HG03565 (cell line): Measurements from ENCODE around the gene TRIM60.
A peak's percentile ranks its signal among the peaks of the same experiment; 100 is the strongest.
"Not testable (repeated sequence)": the region's sequence is repeated elsewhere in the genome, so short reads cannot be mapped to it uniquely, and the experiment has no call there.

Experiments
- ATAC-seq: cut with Tn5 transposase; IDR thresholded peaks from one replicate; pipeline ENCODE4 v1.9.1; 2021; ENCODE audit warnings: mild to moderate bottlenecking, moderate library complexity; ENCODE audit not compliant: unreplicated experiment

Gene TRIM60

DNA sequence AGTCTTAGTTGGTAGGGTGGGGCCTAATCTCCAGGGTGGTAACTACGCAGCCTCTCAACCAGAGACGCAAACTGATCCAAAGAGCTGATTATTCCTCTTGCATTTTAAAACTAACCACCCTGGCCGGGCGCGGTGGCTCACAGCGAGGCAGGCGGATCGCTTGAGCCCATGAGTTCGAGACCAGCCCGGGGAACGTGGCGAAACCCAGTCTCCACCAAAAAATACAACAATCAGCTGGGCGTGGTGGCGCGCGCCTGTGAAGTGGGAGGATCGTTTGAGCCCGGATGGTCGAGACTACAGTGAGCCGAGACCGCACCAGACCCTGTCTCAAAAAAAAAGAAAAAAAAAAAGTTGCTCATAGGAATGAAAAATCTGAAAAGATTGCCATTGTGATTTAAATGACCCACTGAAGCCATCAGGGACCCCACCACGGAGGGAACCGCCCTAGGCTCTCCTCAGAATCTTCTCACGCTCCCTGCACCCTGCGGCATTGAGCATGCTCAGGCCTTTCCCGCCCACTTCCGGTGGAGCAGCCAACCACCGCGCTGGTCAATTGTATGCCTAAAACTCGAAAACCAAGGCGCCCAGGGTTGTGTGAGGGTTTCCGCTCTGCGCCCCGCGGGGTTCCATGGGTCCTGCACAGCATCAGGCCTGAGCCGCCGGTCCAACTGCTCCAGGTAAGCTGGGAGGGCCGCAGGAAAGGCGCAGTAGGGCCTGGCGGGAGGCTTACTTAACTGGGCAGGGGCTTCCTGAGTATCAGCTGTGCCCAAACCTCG lies at the start of gene TRIM60:
Gene TRIM60 (plus strand): TSS at position 564 of the 776 bp plus-strand sequence. CDS start 8,074 bp downstream, outside the sequence.
- ATAC-seq, result no peak

DNA sequence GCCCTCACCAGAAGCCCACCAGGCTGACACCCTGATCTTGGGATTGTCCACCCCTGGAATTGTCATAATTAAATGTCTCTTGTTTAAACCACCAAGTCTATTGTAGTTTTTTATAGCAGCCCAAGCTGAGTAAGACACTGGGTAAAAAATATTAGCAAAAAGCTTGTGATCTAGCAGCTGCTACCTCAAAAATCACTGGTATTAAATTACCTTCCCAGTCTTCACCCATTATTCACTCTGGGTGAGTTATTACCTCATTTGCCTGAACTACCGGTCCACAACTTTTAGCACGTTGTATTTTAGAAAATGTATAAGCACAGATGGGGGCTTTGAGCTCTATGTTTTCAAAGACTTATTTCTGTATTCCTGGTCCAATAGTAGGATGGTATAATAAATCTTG lies 42.3 kb upstream of the TRIM60 start:
- no peak for ATAC-seq

DNA sequence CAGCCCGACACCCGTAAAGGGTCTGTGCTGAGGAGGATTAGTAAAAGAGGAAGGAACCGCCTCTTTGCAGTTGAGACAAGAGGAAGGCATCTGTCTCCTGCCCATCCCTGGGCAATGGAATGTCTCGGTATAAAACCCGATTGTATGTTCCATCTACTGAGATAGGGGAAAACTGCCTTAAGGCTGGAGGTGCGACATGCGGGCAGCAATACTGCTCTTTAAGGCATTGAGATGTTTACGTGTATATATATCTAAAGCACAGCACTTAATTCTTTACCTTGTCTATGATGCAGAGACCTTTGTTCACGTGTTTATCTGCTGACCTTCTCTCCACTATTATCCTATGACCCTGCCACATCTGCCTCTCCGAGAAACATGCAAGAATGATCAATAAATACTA lies 41.0 kb upstream of the TRIM60 start:
- not testable (repeated sequence) for ATAC-seq

GRCh38 chr4:164996123-164996522 lies 35.7 kb upstream of the TRIM60 start:
- ATAC-seq, result not testable (repeated sequence)

DNA sequence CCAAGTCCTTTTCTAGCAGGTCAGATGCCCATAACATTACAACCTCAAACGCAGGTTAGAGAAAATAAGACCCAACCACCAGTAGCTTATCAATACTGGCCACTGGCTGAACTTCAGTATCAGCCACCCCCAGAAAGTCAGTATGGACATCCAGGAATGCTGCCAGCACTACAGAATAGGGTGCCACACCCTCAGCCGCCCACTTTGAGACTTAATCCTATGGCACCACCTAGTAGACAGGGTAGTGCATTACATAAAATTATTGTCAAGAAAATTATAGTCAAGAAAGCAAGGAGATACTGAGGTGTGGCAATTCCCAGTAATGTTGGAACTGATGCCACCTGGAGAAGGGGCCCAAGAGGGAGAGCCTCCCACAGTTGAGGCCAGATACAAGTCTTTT lies 34.5 kb upstream of the TRIM60 start:
- ATAC-seq, result no peak

DNA sequence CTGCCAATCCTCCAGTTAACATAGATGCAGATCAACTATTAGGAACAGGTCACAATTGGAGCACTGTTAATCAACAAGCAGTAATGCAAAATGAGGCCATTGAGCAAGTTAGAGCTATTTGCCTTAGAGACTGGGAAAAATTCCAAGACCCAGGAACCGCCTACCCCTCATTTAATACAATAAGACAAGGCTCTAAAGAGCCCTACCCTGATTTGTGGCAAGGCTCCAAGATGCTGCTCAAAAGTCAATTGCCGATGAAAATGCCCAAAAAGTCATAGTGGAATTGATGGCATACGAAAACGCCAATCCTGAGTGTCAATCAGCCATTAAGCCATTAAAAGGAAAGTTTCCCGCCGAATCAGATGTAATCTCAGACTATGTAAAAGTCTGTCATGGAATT lies 33.9 kb upstream of the TRIM60 start:
- ATAC-seq, result no peak

- ATAC-seq, result not testable (repeated sequence)
Measured at GRCh38 chr4:164998526-164999080, 33.2 kb upstream of the TRIM60 start.

DNA sequence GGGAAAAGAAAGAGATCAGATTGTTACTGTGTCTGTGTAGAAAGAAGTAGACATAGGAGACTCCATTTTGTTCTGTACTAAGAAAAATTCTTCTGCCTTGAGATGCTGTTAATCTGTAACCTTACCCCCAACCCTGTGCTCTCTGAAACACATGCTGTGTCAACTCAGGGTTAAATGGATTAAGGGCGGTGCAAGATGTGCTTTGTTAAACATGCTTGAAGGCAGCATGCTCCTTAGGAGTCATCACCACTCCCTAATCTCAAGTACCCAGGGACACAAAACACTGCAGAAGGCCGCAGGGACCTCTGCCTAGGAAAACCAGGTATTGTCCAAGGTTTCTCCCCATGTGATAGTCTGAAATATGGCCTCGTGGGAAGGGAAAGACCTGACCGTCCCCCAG lies 29.8 kb upstream of the TRIM60 start:
- ATAC-seq, result not testable (repeated sequence)

- no peak for ATAC-seq
Measured at GRCh38 chr4:165005352-165005925, 26.4 kb upstream of the TRIM60 start.

DNA sequence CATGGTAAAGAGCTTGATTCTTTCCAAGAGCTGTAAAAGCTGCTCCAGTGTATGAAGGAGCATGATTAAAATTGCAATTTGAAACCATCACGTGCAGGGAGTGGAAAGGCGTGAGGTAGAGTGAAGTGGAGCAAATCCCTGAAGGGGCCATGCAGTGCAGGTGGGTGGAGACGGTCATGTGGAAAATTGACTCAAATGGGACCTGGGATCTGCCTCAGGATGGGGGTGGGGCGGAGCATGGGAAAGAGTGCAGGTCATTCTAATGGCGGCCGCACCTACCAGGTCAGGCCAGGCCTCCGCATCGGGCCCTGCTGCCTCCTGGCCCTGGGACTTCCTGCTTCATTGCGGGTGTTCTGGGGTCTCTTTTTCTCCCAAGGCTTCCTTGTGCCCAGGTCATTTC lies 25.3 kb upstream of the TRIM60 start:
- no peak for ATAC-seq

- ATAC-seq, result no peak
Measured at GRCh38 chr4:165006886-165007285, 24.9 kb upstream of the TRIM60 start.

- peak; percentile 82 for ATAC-seq
Measured at GRCh38 chr4:165009493-165010227, 22.1 kb upstream of the TRIM60 start.

GRCh38 chr4:165010487-165010886 lies 21.3 kb upstream of the TRIM60 start:
- ATAC-seq, result no peak

GRCh38 chr4:165010991-165011390 lies 20.8 kb upstream of the TRIM60 start:
- no peak for ATAC-seq

- no peak for ATAC-seq
Measured at GRCh38 chr4:165011403-165011802, 20.4 kb upstream of the TRIM60 start.

DNA sequence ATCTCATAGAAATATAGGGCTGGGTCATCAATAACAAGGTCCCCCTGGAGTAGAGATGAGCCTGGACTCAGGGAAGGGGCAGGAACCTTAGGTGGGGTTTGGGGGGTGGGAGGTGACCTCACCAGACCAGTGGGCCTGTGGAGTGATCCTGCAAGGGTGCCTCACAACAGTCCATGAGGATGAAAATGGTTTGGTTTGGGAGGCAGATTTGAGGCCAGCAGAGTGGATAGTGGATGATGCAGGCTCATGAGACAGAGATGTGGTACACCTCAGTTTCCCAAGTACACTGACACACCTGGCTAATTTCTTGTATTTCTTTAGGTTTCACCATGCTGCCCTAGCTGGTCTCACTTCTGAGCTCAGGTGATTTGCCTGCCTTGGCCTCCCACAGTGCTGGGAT lies 18.1 kb upstream of the TRIM60 start:
- no peak for ATAC-seq

DNA sequence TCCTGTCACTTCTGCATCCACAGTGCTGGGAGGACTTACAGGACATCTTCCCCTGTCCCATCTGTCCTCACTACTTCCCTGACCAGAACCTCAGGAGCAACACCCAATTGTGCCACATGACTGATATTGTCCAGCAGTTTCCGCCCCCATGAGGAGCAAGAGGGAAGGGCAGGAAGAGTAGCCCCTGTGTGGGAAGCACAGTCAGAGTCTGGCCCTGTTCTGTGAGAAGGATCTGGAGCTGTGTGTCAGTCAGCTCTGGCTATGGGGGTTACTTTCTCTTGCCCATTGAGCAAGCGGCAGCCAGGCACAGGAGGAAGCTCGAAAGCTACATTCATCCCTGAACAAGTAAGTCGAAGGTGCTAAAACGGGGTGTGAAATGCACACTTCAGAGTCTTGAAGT lies 14.8 kb upstream of the TRIM60 start:
- ATAC-seq, result no peak

GRCh38 chr4:165019995-165020394 lies 11.8 kb upstream of the TRIM60 start:
- not testable (repeated sequence) for ATAC-seq

- not testable (repeated sequence) for ATAC-seq
Measured at GRCh38 chr4:165025782-165026181, 6.0 kb upstream of the TRIM60 start.

DNA sequence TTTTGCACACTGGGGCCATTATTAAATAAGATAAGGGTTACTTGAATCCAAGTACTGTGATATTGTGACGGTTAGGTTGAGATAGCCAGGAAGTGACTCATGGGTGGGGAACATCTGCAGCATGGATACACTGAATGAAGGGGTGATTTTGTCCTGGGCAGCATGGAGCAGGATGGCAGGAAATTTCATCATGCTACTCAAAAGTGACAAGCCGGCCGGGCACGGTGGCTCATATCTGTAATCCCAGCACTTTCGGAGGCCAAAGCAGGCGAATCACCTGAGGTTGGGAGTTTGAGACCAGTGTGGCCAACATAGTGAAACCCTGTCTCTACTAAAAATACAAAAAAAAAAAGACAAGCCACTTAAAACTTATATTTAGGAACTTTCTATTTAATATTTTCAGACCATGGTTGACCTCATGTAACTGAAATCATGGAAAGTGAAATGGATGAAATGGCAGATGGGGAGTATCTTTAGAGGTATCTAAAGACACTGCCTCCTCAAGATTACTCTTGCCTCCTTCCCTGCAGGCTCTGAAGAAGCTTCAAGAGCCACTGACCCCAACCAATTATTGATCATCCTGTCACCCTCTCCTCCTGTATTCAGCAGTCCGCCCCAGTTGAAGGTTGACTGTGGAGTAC lies 3.9 kb upstream of the TRIM60 start:
- ATAC-seq, result no peak

- no peak for ATAC-seq
Measured at GRCh38 chr4:165048170-165048569, 16.4 kb downstream of the TRIM60 start.
